ENCODE measurements around the gene CACNA1D.
"Not testable (repeated sequence)": the region's sequence is repeated elsewhere in the genome, so short reads cannot be mapped to it uniquely, and the experiment has no call there.

CACNA1D gene

GRCh38 chr3:53612508-53612907, 118.1 kb downstream of the CACNA1D start:
- DNase-seq (ENCODE audit: low read depth in 4 of 4, low spot score in 1 of 4) = no peak

- no peak for DNase-seq (ENCODE audit: low read depth in 4 of 4, low spot score in 1 of 4)
Observed at GRCh38 chr3:53613125-53613524, 118.7 kb downstream of the CACNA1D start.

GRCh38 chr3:53614307-53614706, 119.9 kb downstream of the CACNA1D start:
- no peak for DNase-seq (ENCODE audit: low read depth in 4 of 4, low spot score in 1 of 4)

- DNase-seq (ENCODE audit: low read depth in 4 of 4, low spot score in 1 of 4) = no peak
Observed at GRCh38 chr3:53616321-53616720, 121.9 kb downstream of the CACNA1D start.

GRCh38 chr3:53616971-53617892, 122.8 kb downstream of the CACNA1D start:
- DNase-seq (ENCODE audit: low read depth in 4 of 4, low spot score in 1 of 4) = no peak

GRCh38 chr3:53617893-53618523, 123.6 kb downstream of the CACNA1D start:
- no peak for DNase-seq (ENCODE audit: low read depth in 4 of 4, low spot score in 1 of 4)

- DNase-seq (ENCODE audit: low read depth in 4 of 4, low spot score in 1 of 4) = no peak
Observed at GRCh38 chr3:53618524-53618906, 124.1 kb downstream of the CACNA1D start.

GRCh38 chr3:53618936-53619335, 124.5 kb downstream of the CACNA1D start:
- no peak for DNase-seq (ENCODE audit: low read depth in 4 of 4, low spot score in 1 of 4)

GRCh38 chr3:53624061-53624857, 129.8 kb downstream of the CACNA1D start:
- no peak for DNase-seq (ENCODE audit: low read depth in 4 of 4, low spot score in 1 of 4)

- DNase-seq (ENCODE audit: low read depth in 4 of 4, low spot score in 1 of 4) = no peak
Observed at GRCh38 chr3:53626876-53627275, 132.5 kb downstream of the CACNA1D start.

- no peak for DNase-seq (ENCODE audit: low read depth in 4 of 4, low spot score in 1 of 4)
Observed at GRCh38 chr3:53628536-53629401, 134.4 kb downstream of the CACNA1D start.

- DNase-seq (ENCODE audit: low read depth in 4 of 4, low spot score in 1 of 4) = no peak
Observed at GRCh38 chr3:53629402-53629723, 135.0 kb downstream of the CACNA1D start.

- no peak for DNase-seq (ENCODE audit: low read depth in 4 of 4, low spot score in 1 of 4)
Observed at GRCh38 chr3:53630547-53630946, 136.1 kb downstream of the CACNA1D start.

GRCh38 chr3:53633197-53633787, 138.9 kb downstream of the CACNA1D start:
- no peak for DNase-seq (ENCODE audit: low read depth in 4 of 4, low spot score in 1 of 4)

- no peak for DNase-seq (ENCODE audit: low read depth in 4 of 4, low spot score in 1 of 4)
Observed at GRCh38 chr3:53635041-53635440, 140.6 kb downstream of the CACNA1D start.

- DNase-seq (ENCODE audit: low read depth in 4 of 4, low spot score in 1 of 4) = not testable (repeated sequence)
Observed at GRCh38 chr3:53638806-53639205, 144.4 kb downstream of the CACNA1D start.

- no peak for DNase-seq (ENCODE audit: low read depth in 4 of 4, low spot score in 1 of 4)
Observed at GRCh38 chr3:53641397-53641796, 147.0 kb downstream of the CACNA1D start.

GRCh38 chr3:53642211-53642610, 147.8 kb downstream of the CACNA1D start:
- no peak for DNase-seq (ENCODE audit: low read depth in 4 of 4, low spot score in 1 of 4)

GRCh38 chr3:53643757-53644156, 149.3 kb downstream of the CACNA1D start:
- no peak for DNase-seq (ENCODE audit: low read depth in 4 of 4, low spot score in 1 of 4)

GRCh38 chr3:53645754-53646153, 151.3 kb downstream of the CACNA1D start:
- DNase-seq (ENCODE audit: low read depth in 4 of 4, low spot score in 1 of 4) = no peak
